Tibial nerve (tissue), 4 donors: ENCODE results near the gene LRP8.

Experiments used
- CTCF ChIP-seq, 5 experiments: fragments of 200-600 bp in 3 of 5; fragments of 450-650 bp in 2 of 5; sonication (generic) in 3 of 5; IDR thresholded peaks; one replicate each; pipeline ENCODE4 v1.5.1; 2016 to 2019; ENCODE audit warnings: antibody characterized with exemption in 5 of 5, mild to moderate bottlenecking in 3 of 5, moderate library complexity in 2 of 5
- EP300 ChIP-seq, 2 donors: sonication (generic); formaldehyde crosslinking; IDR thresholded peaks; one replicate each; pipeline ENCODE4 v1.6.1; 2017; ENCODE audit warnings: antibody characterized with exemption in 2 of 2, mild to moderate bottlenecking in 1 of 2
- POLR2A ChIP-seq, 2 donors: fragments of 450-650 bp; IDR thresholded peaks; one replicate each; pipeline ENCODE4 v1.6.1; 2017; ENCODE audit warnings: antibody characterized with exemption in 2 of 2, mild to moderate bottlenecking in 2 of 2, moderate library complexity in 2 of 2

GRCh38 chr1:53246261-53247134 lies 81.4 kb downstream of the LRP8 start:
- TF ChIP-seq POLR2A (IDR thresholded peaks at IDR 0.05): no peak
- TF ChIP-seq CTCF (IDR thresholded peaks at IDR 0.05): no peak
- TF ChIP-seq EP300 (IDR thresholded peaks at IDR 0.05): no peak
